Measurements from ENCODE around the gene SEMA4C.

GRCh38 chr2:96842600-96842999, 27.3 kb downstream of the SEMA4C start:
- TF ChIP-seq, protein P1, sequence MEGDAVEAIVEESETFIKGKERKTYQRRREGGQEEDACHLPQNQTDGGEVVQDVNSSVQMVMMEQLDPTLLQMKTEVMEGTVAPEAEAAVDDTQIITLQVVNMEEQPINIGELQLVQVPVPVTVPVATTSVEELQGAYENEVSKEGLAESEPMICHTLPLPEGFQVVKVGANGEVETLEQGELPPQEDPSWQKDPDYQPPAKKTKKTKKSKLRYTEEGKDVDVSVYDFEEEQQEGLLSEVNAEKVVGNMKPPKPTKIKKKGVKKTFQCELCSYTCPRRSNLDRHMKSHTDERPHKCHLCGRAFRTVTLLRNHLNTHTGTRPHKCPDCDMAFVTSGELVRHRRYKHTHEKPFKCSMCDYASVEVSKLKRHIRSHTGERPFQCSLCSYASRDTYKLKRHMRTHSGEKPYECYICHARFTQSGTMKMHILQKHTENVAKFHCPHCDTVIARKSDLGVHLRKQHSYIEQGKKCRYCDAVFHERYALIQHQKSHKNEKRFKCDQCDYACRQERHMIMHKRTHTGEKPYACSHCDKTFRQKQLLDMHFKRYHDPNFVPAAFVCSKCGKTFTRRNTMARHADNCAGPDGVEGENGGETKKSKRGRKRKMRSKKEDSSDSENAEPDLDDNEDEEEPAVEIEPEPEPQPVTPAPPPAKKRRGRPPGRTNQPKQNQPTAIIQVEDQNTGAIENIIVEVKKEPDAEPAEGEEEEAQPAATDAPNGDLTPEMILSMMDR (optimal IDR thresholded peaks at IDR 0.05 in 1 of 3, IDR thresholded peaks at IDR 0.05 in 1 of 3, conservative IDR thresholded peaks at IDR 0.05 in 1 of 3; ENCODE audit: extremely low read depth in 1 of 3, insufficient read depth in 2 of 3, low read length in 3 of 3) = no peak
- no peak for TF ChIP-seq EZH2 (IDR thresholded peaks at IDR 0.05; ENCODE audit: low read length)
